Psoas muscle (tissue), 8 donors: Measurements from ENCODE around the gene CCDC51. TPM values are rescaled to one million over a fixed set of nuclear protein-coding genes. Genes with fewer than 3 reads are reported as not detected.
A peak's percentile ranks its signal among the peaks of the same experiment; 100 is the strongest.

Experiments
- ATAC-seq, 4 donors: fragments of 200-7000 bp; cut with Tn5 transposase; one replicate each; pipeline ENCODE4 v1.9.1; 2020; ENCODE audit warnings: moderate library complexity in 3 of 4, mild to moderate bottlenecking in 2 of 4
- DNase-seq, 2 donors: peaks; one replicate each; pipeline ENCODE4 v3.0.0-alpha.2; 2020
- H3K27ac ChIP-seq: fragments of 200-600 bp; one replicate; pipeline ENCODE4 v1.8.0; 2022
- H3K27me3 ChIP-seq, 3 donors: fragments of 200-600 bp in 1 of 3; one replicate each; pipeline versions ENCODE4 v1.6.1 to v1.8.0; 2013 to 2022; ENCODE audit warnings: low read length in 2 of 3, mild to moderate bottlenecking in 2 of 3, moderate library complexity in 1 of 3; ENCODE audit not compliant: insufficient read depth in 3 of 3
- H3K36me3 ChIP-seq, 2 donors: fragments of 200-600 bp in 1 of 2; one replicate each; pipeline versions ENCODE4 v1.6.1 to v1.8.0; 2013 to 2022; ENCODE audit warnings: low read depth in 1 of 2, mild to moderate bottlenecking in 1 of 2, moderate library complexity in 1 of 2; ENCODE audit not compliant: insufficient read depth in 1 of 2
- H3K4me1 ChIP-seq: fragments of 200-600 bp; one replicate; pipeline ENCODE4 v1.8.0; 2022
- H3K4me3 ChIP-seq: fragments of 200-600 bp; one replicate; pipeline ENCODE4 v1.8.0; 2022; ENCODE audit warnings: mild to moderate bottlenecking
- H3K9me3 ChIP-seq: fragments of 200-600 bp; one replicate; pipeline ENCODE4 v1.8.0; 2022
- WGBS, 3 donors: extraction: QIAGEN DNeasy Blood & Tissue Kit; methylation state at CpG; one replicate each; pipeline versions ENCODE4 v1.1.6 to v1.1.7; 2013; 5-methylcytosine and 5-hydroxymethylcytosine counted together
- intact Hi-C, 2 donors: fragments of 100-400 bp; cut with DNase I; formaldehyde crosslinking; loops; one replicate each; pipeline versions ENCODE4 v1.11.0 to v1.14.2; 2022
- polyA plus RNA-seq, 3 donors: library from polyadenylated mRNA; stranded (reverse); fragments of 200-250 nt; gene quantifications; one replicate each; pipeline ENCODE4 v1.2.3, GENCODE V29; 2013
- total RNA-seq, 4 donors: library from RNA; stranded (reverse); fragmentation: NEBNext Ultra II Directional in 2 of 4; extraction: Animal tissue kit (Norgen Biotek cat#: 25700) in 2 of 4; gene quantifications; one replicate each; pipeline versions ENCODE4 v1.2.1 to v1.2.4, GENCODE V29; 2021 to 2023
- TF ChIP-seq, protein P1 (sequence below): fragments of 200-600 bp; IDR thresholded peaks from one replicate; pipeline ENCODE4 v1.8.0; 2022; ENCODE audit warnings: antibody characterized with exemption
- donor health status: healthy with polysubstance abuse.
- donor health status: DM: no; HTN: no; CAD: no; lungs with moderate emphysema.
- donor health status: Bipolar disorder and iron deficiency.
- donor health status: healthy.
- donor health status: DM: yes; HTN: yes; CAD: no.
- donor health status: DM: no; HTN: no; CAD: no.
- donor health status: DM: no; HTN: no; CAD: no.
- donor health status: DM: yes; HTN: yes; CAD: no.

Gene CCDC51
- total and polyA plus RNA-seq, 7 donors: 5.3 to 19.6 (median 7.7) TPM

DNA sequence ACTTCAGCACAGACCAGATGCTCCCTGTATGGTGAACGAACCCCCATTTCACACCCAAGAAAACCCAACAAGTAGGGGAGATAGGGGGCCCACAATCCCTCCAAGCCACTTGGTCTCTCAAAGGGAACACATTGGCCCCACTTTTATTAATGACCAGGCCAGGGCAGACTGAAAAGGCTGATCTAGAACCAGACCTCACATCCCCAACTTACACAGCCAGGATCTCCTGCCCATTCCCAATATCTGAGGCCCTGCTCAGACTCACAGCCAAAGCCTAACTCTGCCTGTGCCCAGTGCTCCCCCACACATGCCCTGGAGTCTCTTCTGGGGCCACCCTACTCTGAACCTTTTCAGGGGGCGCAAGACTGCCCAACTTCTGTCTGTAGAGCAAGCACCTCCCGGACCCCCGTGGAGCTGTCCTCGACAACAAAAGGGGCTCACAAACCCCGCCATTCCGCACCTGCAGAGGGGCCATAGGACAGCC is 11.8 kb downstream of the CCDC51 start:
- ATAC-seq (no peak), DNase-seq (no peak)
- Histone ChIP-seq H3K36me3 (peaks cover 0 to 15% of the 10 kb centered on the region in 2 donors), H3K27ac (no peak overlapping the region), H3K4me3 (peak overlapping the region; percentile 84), H3K4me1 (peaks cover 4% of the 10 kb centered on the region), H3K27me3 (peaks cover 0 to 23% (median 4%) of the 10 kb centered on the region in 3 donors), H3K9me3 (no peaks in the 10 kb centered on the region)
- intact Hi-C loops: no loop called here
- 59 to 76% (median 76%) methylated on average over 7 of the region's 7 CpGs for WGBS, 3 donors
- TF ChIP-seq, protein P1, sequence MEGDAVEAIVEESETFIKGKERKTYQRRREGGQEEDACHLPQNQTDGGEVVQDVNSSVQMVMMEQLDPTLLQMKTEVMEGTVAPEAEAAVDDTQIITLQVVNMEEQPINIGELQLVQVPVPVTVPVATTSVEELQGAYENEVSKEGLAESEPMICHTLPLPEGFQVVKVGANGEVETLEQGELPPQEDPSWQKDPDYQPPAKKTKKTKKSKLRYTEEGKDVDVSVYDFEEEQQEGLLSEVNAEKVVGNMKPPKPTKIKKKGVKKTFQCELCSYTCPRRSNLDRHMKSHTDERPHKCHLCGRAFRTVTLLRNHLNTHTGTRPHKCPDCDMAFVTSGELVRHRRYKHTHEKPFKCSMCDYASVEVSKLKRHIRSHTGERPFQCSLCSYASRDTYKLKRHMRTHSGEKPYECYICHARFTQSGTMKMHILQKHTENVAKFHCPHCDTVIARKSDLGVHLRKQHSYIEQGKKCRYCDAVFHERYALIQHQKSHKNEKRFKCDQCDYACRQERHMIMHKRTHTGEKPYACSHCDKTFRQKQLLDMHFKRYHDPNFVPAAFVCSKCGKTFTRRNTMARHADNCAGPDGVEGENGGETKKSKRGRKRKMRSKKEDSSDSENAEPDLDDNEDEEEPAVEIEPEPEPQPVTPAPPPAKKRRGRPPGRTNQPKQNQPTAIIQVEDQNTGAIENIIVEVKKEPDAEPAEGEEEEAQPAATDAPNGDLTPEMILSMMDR: no peak

DNA sequence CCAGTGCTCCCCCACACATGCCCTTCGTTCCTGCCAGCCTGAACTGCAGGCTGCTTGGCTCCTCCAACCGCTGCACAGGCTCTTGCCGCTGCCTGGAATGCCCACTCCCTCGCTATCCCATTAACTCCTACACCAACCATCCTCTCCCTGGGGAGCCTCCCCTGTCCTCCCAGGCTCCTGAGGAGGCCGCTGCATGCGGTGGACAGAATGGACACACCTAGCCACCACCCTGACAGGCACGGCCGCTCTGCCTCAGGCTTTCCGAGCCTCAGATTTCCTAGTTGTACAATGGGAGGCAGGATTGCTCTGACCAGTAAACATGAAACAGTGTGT is 12.3 kb downstream of the CCDC51 start:
- TF ChIP-seq, protein P1: no peak
- no peak for ATAC-seq

DNA sequence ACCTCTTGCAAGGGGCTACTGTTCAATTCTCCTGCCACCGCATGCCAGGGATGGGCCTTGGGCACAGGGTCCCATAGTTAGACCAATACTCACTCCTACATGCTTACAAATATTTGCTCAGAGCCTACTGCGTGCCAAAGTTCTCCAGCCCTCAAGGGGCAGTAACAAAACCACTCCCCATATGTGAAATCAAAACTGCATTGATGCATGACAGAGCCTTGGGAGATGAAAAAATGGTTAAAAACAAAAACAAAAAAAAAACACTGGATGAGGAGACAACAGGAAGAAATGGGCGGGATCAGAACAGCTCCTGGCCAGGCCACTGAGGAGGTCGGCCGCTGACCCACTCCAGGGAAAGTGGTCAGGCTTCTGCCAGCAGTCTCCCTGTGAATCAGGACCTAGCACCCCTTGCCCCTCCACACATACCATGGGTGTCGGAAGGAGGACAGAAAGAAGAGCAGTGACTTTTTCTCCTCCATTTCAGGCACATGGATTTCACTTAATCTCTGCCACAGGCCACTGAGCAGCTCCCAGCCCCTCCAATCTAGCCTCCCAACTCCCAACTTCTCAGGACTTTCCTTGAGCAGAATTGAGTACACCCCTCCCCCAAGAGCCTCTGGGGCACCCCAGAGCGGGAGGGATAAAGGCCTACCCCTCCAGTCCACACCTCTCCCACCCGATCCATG is 12.8 kb downstream of the CCDC51 start:
- H3K27ac ChIP-seq: no peak overlapping the region
- 58 to 64% (median 60%) methylated on average over 8 of the region's 8 CpGs for WGBS, 3 donors
- TF ChIP-seq, protein P1: no peak
- no peak for ATAC-seq
- intact Hi-C loops: loop anchor here in 1 of 2 donors (1.0 kb wide), 1 partner anchor 25 kb away; no protein-coding TSS in a partner anchor
- H3K4me1 ChIP-seq: peaks cover 4% of the 10 kb centered on the region
- H3K9me3 ChIP-seq: no peaks in the 10 kb centered on the region
- peak overlapping the region; percentile 84 for H3K4me3 ChIP-seq
- peaks cover 0 to 5% of the 10 kb centered on the region in 2 donors for H3K36me3 ChIP-seq
- peaks cover 0 to 34% (median 4%) of the 10 kb centered on the region in 3 donors for H3K27me3 ChIP-seq
- no peak for DNase-seq

More for the DNA sequence above, 12.3 kb downstream of the CCDC51 start:
- WGBS, 3 donors: 68 to 89% (median 74%) methylated on average over 9 of the region's 9 CpGs
- Histone ChIP-seq H3K27ac (no peak overlapping the region), H3K4me3 (peak overlapping the region; percentile 84), H3K36me3 (peaks cover 0 to 10% of the 10 kb centered on the region in 2 donors), H3K27me3 (peaks cover 0 to 29% (median 4%) of the 10 kb centered on the region in 3 donors), H3K9me3 (no peaks in the 10 kb centered on the region), H3K4me1 (peaks cover 4% of the 10 kb centered on the region)
- DNase-seq: no peak
- intact Hi-C loops: no loop called here

DNA sequence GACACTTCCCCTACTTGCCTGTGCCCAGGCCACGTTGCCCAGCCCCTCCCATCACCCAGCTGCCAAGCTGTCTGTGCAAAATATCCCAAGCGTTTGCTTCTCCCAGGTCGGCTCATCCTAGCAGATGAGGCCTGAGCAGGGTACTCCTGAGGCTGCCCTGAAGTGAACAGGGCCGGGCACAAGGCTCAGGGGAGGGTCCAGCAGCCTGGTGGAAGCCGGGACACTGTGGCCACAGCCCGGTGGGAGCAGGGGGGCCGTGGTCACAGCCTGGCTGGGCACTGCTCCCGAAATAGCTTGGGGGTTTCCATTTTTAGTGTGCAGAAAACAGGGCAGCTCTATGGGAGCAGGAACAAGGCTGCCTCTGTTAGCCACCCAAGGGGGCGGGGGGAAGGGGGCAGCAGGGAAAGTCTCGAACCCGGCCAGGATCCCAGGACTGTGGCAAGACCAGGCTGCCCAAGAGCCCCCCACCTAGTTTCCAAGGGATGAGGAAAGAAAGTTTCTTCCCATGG is 13.5 kb downstream of the CCDC51 start:
- H3K4me3 ChIP-seq: no peak overlapping the region
- no peak for ATAC-seq

More for the DNA sequence above, 13.5 kb downstream of the CCDC51 start:
- intact Hi-C loops: loop anchor here in 1 of 2 donors (1.0 kb wide), 1 partner anchor 26 kb away; no protein-coding TSS in a partner anchor
- Histone ChIP-seq H3K27me3 (peaks cover 0 to 38% (median 4%) of the 10 kb centered on the region in 3 donors), H3K9me3 (no peaks in the 10 kb centered on the region), H3K4me1 (peaks cover 4% of the 10 kb centered on the region), H3K36me3 (no peaks in the 10 kb centered on the region), H3K27ac (no peak overlapping the region)
- TF ChIP-seq, protein P1: no peak
- no peak for DNase-seq
- WGBS, 3 donors: 30 to 38% (median 36%) methylated on average over 11 of the region's 11 CpGs
